ENCODE data around the gene ADAMTS17. TPM values are rescaled to one million over a fixed set of nuclear protein-coding genes. Genes with fewer than 3 reads are reported as not detected.

The ADAMTS17 gene
- total and polyA plus RNA-seq, 9 of the 15 experiments (the other 6 are each of a cell fraction or from before 2014, with no cell fraction given) = 0.01 to 0.14 (median 0.07) TPM; not detected in 6

DNA sequence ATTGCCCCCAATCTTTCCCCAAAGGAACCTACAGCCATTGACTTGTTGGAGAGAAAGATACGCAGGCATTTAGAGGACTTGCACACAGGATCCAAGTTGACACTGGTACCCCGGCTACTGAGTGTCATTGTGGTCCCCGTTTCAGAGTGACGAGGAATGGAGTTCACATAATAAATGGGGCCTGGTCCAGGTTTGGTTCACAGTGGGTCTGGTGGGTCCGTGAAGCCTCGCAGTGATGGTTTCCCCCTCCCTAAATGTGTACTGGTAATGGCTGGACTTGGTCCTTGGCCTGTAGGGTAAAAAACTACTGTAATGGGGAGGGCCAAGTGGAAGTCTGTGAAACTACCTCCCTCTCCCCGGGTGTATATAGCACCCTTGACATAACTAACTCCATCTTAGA is 376.4 kb downstream of the ADAMTS17 start:
- ChIA-PET CTCF (ENCODE audit: low intra/inter-chr PET ratio) (no interaction called here), POLR2A (no interaction called here)
- Histone ChIP-seq H3K4me2 (ENCODE audit: insufficient read depth, low read length) (no peak overlapping the region), H3K4me1 (replicated peaks in 1 of 2; ENCODE audit: control insufficient read depth in 2 of 2, insufficient read depth in 2 of 2, low read length in 2 of 2) (no peaks in the 10 kb centered on the region), H3K79me2 (ENCODE audit: control insufficient read depth, insufficient read depth, low read length) (no peaks in the 10 kb centered on the region), H3K9ac (ENCODE audit: insufficient read depth in 1 of 2, low read depth in 2 of 2, low read length in 2 of 2) (no peak overlapping the region), H4K20me1 (replicated peaks; ENCODE audit: control insufficient read depth, insufficient read depth, low read length) (no peaks in the 10 kb centered on the region), H3K27ac (ENCODE audit: extremely low read depth, low read depth, low read length) (no peak overlapping the region), H3K27me3 (ENCODE audit: control insufficient read depth in 2 of 2, insufficient read depth in 2 of 2, low read length in 2 of 2) (peaks cover 0 to 11% of the 10 kb centered on the region in 2 experiments; a peak in 2 of 5 replicates), H3K9me1 (ENCODE audit: control insufficient read depth, insufficient read depth, low read length) (no peaks in the 10 kb centered on the region), H3K9me3 (replicated peaks; ENCODE audit: control insufficient read depth, insufficient read depth, low read depth, low read length) (no peaks in the 10 kb centered on the region), H2AFZ (ENCODE audit: low read depth, low read length) (no peak overlapping the region), H3K4me3 (no peak overlapping the region), H3K36me3 (ENCODE audit: control insufficient read depth, insufficient read depth, low read length) (no peaks in the 10 kb centered on the region)
- BruUV-seq (replicated peaks) = no TSS peak
- FAIRE-seq (no peak), ATAC-seq (no peak), DNase-seq (ENCODE audit: extremely low read depth in 1 of 4, low spot score in 3 of 4) (no peak)
- WGBS (ENCODE audit: insufficient coverage, low coverage, missing lambda C conversion rate) = 1% methylated on average over 7 of the region's 7 CpGs
- in situ Hi-C loops (cut with MboI) = no loop called here
- intact Hi-C loops (cut with micrococcal nuclease) = no loop called here
- TF ChIP-seq RCOR1 (IDR thresholded peaks at IDR 0.05; ENCODE audit: borderline replicate concordance in 1 of 2, low read depth in 2 of 2, low read length in 2 of 2) = no peak
- TF ChIP-seq, protein P1, sequence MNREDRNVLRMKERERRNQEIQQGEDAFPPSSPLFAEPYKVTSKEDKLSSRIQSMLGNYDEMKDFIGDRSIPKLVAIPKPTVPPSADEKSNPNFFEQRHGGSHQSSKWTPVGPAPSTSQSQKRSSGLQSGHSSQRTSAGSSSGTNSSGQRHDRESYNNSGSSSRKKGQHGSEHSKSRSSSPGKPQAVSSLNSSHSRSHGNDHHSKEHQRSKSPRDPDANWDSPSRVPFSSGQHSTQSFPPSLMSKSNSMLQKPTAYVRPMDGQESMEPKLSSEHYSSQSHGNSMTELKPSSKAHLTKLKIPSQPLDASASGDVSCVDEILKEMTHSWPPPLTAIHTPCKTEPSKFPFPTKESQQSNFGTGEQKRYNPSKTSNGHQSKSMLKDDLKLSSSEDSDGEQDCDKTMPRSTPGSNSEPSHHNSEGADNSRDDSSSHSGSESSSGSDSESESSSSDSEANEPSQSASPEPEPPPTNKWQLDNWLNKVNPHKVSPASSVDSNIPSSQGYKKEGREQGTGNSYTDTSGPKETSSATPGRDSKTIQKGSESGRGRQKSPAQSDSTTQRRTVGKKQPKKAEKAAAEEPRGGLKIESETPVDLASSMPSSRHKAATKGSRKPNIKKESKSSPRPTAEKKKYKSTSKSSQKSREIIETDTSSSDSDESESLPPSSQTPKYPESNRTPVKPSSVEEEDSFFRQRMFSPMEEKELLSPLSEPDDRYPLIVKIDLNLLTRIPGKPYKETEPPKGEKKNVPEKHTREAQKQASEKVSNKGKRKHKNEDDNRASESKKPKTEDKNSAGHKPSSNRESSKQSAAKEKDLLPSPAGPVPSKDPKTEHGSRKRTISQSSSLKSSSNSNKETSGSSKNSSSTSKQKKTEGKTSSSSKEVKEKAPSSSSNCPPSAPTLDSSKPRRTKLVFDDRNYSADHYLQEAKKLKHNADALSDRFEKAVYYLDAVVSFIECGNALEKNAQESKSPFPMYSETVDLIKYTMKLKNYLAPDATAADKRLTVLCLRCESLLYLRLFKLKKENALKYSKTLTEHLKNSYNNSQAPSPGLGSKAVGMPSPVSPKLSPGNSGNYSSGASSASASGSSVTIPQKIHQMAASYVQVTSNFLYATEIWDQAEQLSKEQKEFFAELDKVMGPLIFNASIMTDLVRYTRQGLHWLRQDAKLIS (CRISPR knock-in tag; IDR thresholded peaks at IDR 0.05) = no peak
- TF ChIP-seq ZNF589 (CRISPR knock-in tag; IDR thresholded peaks at IDR 0.05; ENCODE audit: low read depth) = no peak
- TF ChIP-seq FOXK1 (CRISPR knock-in tag; IDR thresholded peaks at IDR 0.05; ENCODE audit: borderline replicate concordance) = no peak
- TF ChIP-seq TCFL5 (CRISPR knock-in tag; conservative IDR thresholded peaks at IDR 0.05) = no peak
- TF ChIP-seq, protein P2, sequence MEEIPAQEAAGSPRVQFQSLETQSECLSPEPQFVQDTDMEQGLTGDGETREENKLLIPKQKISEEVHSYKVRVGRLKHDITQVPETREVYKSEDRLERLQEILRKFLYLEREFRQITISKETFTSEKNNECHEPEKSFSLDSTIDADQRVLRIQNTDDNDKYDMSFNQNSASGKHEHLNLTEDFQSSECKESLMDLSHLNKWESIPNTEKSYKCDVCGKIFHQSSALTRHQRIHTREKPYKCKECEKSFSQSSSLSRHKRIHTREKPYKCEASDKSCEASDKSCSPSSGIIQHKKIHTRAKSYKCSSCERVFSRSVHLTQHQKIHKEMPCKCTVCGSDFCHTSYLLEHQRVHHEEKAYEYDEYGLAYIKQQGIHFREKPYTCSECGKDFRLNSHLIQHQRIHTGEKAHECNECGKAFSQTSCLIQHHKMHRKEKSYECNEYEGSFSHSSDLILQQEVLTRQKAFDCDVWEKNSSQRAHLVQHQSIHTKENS (CRISPR knock-in tag; IDR thresholded peaks at IDR 0.05) = no peak
- no peak for TF ChIP-seq ZNF12 (CRISPR knock-in tag; IDR thresholded peaks at IDR 0.05)
- TF ChIP-seq RBM22 (IDR thresholded peaks at IDR 0.05; ENCODE audit: low read depth, low read length, poor library complexity, severe bottlenecking) = no peak
- no peak for TF ChIP-seq TAF1 (IDR thresholded peaks at IDR 0.05; ENCODE audit: control insufficient read depth, extremely low read depth, insufficient read depth, low read length, severe bottlenecking)
- no peak for TF ChIP-seq HCFC1 (IDR thresholded peaks at IDR 0.05; ENCODE audit: low read depth, low read length)
- no peak for TF ChIP-seq HMGN3 (IDR thresholded peaks at IDR 0.05; ENCODE audit: borderline replicate concordance, extremely low read depth, insufficient read length, low read depth, low read length)
- TF ChIP-seq COPS2 (conservative IDR thresholded peaks at IDR 0.05) = no peak
- TF ChIP-seq NUFIP1 (IDR thresholded peaks at IDR 0.05; ENCODE audit: partially characterized antibody) = no peak
- no peak for TF ChIP-seq BHLHE40 (IDR thresholded peaks at IDR 0.05; ENCODE audit: low read length)
- TF ChIP-seq, protein P3, sequence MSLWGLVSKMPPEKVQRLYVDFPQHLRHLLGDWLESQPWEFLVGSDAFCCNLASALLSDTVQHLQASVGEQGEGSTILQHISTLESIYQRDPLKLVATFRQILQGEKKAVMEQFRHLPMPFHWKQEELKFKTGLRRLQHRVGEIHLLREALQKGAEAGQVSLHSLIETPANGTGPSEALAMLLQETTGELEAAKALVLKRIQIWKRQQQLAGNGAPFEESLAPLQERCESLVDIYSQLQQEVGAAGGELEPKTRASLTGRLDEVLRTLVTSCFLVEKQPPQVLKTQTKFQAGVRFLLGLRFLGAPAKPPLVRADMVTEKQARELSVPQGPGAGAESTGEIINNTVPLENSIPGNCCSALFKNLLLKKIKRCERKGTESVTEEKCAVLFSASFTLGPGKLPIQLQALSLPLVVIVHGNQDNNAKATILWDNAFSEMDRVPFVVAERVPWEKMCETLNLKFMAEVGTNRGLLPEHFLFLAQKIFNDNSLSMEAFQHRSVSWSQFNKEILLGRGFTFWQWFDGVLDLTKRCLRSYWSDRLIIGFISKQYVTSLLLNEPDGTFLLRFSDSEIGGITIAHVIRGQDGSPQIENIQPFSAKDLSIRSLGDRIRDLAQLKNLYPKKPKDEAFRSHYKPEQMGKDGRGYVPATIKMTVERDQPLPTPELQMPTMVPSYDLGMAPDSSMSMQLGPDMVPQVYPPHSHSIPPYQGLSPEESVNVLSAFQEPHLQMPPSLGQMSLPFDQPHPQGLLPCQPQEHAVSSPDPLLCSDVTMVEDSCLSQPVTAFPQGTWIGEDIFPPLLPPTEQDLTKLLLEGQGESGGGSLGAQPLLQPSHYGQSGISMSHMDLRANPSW (CRISPR knock-in tag; IDR thresholded peaks at IDR 0.05) = no peak
